ENCODE data around the gene MYH14.

DNA sequence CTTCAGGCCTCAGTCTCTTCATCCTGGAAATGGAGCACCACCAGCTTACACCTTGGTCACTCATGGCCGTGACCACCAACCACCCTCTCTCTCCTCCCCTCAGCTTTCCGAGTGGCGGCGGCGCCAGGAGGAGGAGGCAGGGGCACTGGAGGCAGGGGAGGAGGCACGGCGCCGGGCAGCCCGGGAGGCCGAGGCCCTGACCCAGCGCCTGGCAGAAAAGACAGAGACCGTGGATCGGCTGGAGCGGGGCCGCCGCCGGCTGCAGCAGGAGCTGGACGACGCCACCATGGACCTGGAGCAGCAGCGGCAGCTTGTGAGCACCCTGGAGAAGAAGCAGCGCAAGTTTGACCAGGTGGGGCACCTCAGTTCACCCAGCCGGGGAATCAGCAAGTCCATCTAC lies 78.1 kb downstream of the MYH14 start:
- TF ChIP-seq POLR2AphosphoS5 (IDR thresholded peaks at IDR 0.05): no peak
- TF ChIP-seq POLR2A (IDR thresholded peaks at IDR 0.05): no peak

Data from breast epithelium (tissue), 3 donors.